NCI-H1694 (cell line): ENCODE results near the gene KAT6B.

Experiments used
- DNase-seq: peaks from one replicate; lab custom pipeline; 2025; lab: John Stamatoyannopoulos, UW

Gene KAT6B

DNA sequence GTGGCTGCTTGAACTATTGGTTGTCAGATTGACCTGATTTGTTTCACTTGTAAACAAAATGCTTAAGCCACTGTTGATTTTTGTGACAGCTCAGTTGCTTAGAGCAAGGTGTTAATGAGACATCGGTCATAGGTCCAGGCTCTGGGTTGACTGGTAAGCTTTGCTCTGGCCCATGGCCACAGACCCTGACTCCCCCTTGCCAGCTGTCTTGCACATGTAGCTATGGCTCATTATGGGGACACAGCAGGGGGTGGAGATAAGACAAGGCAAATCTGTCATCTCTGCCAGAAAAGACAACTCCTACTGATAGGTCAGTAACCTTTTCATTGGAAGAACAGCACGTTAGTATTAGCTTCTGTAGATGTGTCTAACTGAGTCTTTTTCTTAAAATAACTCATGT lies 95.3 kb downstream of the KAT6B start:
- DNase-seq = no peak

DNA sequence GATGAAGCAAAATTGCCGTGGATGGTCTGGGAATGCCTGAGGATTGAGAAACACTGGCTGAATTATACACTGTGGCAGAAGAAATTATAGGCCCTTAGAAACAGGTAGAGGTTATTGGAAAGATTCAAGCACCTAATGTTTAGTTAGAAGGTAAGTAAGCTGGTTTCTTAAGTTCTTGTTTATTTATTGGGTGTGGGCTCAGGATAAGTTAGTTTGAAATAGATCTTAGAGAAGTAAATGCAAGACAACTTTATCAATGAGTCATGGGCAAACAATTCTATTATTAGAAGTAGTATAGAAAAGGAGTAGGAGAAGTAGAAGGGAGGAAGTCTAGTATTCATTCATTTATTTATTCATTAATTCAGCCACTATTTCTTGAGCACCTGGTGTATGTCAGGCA lies 96.5 kb downstream of the KAT6B start:
- DNase-seq = no peak

DNA sequence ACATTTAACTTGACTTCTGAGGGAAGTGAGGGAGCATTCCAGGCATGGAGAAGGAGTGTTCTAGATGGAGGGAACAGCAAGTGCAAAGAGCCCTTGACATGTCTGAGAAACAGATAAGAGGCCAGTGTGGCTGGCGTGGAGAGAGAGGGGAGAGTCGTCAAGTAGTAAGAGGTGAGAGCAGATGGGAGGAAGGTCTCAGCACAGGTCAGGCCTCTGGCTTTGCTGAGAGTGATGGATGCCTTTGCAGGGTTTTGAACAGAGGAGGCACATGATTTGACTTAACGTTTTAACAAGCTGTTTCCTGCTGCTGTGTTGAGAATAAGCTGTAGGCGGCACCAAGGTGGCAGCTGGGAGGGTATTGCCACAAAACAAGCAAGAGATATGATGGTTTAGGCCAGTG lies 97.2 kb downstream of the KAT6B start:
- DNase-seq = peak; percentile 36

DNA sequence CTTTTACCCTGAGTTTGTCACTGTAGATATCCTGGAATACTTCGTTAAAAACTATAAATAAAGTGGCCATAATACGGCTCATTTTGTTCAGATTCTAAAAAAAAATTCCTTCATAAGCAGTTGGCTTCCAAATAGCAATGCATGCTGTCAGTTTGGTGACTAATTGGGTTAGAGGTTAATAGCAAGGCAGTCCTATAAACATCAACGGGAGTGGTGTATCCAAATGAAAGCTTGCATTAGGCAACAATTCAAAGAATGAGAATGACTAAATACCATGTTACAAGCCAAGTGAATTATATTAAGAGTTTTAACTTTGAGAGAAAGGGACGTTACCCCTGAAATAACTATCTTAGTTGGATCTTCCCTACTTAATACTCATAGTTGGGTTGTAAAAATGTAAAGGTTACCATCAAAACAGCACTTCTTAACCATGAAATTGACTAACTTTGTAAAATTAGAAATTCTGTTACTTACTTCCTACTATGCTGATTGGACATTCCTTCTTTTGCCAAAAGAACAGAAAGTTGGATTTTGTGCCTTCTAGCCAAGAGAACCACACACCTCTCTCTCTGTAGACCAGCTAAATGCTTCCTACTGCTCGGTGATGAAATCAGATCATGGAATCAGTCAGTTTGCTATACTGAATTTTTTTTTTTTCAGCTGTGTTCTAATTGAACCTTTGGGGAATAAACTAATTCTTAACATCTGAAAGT lies 98.0 kb downstream of the KAT6B start:
- peak; percentile 14 for DNase-seq

DNA sequence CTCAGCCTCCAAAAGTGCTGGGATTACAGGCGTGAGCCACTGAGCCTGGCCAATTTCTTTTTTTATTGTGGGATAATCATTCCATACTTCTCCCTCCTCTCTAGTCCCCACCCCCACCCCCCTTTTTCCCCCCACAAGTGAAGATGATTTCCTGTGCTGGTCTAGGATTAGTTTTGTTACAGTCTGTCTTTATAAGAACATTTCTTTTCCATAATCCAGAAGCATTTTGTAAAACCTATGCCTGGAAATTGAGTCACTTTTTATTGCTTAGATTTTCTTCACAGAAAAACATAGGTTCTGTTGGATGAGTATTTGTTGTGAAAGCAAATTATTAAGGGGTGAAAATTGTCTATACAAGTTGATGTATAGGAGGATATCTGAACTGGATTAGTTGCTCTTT lies 98.9 kb downstream of the KAT6B start:
- DNase-seq = no peak

DNA sequence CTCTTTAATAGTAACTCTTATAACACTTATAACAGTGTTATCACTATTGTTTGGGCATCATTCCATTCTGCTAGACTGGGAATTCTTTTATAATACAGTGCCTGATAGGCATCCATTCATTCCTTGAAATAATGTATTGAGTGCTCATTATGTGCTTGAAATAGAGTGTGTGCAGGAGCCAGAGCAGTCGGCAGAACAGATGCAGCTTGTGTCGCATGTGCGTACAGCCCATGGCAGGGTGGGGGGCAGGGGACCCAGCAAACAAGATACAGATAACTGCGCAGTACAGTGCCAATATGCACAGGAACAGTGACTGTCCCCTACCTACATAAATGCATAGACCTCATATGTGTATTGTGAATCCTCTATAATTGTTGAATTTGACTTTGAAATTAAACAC lies 99.3 kb downstream of the KAT6B start:
- peak; percentile 65 for DNase-seq

DNA sequence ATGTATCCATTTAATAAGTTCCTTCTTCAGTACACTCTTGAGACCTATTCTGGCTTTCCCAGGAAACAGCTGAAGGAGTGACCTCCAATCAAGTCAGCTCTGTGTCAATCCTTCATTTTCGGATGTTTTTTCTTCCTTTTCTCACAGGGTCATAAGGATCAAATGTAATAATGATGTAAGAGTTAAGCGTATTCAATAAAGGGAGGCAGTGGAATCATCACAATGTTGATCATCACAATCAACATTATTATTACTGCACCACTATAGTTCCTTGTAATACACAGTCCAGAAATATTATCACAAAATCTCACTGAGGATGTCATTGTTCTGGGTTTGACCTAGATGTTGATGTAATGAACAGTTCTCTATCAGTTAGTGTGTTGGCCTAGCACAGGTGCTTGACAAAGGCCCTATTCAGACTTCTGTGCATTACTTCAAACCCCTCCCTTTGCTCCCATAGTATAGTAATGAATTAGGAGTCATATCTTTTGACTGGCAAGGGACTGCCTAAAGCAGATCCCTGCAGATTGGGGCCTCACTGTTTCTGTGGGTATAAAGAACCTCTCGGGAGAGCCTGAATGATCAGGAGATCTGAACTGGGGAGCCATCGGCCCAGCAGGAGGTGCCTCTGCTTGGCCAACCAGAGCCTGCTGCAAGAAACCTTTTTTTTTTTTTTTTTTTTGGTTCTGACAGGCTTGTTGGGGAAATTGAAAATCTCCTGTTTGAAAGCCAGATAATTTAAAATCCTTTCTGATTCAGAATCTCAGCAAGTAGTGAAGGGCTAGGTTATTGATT lies 100.6 kb downstream of the KAT6B start:
- no peak for DNase-seq

DNA sequence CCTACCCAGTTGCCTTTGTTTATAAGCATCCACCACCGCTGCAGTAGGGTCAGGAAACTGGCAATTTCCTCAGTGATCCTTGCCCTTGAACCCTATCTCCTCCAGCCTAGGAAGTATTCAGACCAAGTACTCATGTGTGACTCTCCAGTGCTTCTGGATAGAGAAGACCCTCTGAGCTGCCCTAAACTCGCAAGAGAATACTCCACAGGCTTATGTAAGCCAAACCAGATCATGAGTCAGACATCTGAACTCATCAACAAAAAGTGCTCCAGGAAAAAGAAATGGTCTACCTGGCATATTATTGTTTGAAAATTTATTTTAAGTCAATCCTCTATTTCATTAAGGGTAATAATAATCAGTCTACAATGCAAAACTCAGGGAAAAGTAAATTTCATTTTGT lies 101.3 kb downstream of the KAT6B start:
- DNase-seq = no peak

DNA sequence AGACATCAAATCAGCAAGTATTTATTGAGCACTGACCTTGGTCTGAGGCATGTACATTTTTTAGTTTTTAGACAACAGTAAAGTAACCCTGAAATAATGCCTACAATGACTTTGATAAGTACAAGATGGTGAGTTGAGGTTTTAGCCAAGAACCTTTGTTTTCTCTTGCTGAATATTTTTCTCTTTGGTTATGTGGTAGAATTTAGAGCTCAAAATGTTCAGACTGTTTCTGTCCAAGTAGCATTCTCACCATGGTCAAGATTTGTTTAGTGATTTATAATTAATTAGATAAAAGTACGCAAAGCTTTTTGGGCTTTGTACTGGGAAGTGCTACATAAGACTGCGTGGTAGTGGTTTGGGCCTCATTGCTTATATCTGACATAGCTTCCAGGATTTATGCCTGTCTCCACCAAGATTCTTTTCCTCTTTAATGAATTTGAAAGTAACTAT lies 102.4 kb downstream of the KAT6B start:
- DNase-seq = no peak

DNA sequence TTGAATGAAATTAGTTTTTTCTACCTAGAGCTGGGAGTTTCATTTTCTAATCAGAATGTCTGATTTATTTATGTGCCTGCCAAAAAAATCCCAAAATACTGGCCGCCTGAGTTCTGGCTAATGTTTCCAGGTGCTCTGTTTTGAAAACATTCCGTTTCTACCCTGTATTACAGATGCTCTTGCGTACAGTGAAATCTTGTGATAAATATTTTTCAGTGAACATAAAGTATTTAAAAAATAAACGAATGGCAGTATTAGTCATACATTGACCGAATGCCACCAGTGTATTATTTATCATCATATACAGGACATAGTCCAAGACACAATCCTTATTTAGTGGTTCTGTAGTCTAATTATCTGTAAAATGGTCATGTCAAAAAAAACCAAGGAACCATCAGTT lies 102.8 kb downstream of the KAT6B start:
- no peak for DNase-seq

DNA sequence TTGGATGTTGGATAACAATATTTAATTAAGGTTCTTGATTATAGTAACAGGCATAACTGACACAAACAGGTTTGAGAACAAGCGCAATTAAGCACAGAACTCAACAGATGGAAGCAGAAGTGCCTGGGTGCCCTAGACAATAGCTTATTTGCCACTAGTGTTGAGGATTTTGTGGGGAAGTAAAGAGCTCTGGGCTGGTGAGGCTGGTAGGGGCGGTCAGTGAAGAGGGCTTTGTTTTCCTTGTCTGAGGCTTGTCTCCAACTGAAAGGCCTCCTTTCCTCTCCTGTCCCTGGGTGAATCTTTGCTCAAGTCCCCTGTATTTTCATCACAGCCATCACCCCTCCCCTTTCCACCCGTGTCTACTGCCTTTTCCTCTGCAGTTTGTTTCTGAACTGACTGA lies 104.6 kb downstream of the KAT6B start:
- DNase-seq = peak; percentile 18

DNA sequence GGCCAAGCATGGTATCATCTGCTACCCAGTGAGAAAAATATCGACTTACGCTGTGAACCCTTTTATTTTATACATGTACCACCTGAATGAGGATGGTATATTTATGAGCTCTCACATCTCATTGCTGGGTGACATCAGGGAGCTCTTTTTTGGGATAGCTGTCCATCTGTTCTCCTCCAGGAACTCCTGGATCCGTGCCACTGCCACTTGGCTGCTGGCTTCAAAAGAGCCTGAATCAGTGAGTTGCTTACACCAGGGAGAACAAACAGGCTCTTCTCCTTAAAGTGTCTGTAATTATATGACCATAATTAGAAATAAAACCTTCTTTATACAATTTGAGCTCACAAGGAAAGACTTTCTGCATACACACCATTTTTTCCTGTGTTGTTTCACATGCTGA lies 106.2 kb downstream of the KAT6B start:
- peak; percentile 90 for DNase-seq

DNA sequence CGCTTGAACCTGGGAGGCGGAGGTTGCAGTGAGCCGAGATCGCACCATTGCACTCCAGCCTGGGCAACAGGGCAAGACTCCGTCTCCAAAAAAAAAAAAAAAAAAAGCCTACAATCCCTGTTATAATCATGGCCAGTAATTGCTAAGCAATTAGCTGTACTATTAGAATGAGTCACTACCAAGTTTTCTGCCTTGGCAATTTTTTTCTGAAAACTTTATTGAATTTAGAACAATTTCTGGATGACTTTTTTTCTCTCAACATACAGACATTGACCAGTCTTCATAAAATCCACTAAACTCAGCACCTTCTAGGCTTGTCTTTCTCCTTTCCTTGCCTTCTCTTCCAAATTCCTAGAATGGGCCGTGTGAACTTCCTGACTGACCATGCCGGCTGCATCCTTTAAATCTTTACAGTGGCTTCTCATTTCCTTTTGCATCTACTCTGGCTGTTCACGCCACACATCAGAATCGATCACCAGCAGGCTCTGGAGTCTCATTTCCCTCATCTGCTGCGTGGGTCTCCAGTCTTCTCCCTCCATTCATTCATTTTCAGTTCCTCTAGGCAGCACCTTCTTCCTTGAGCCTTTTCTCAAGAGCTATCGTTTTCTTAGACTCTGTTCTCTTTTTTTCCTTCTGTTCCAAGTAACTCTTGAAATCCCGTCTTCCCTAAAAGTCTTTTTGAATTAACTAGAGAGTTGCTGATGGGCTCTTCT lies 107.9 kb downstream of the KAT6B start:
- DNase-seq = no peak

DNA sequence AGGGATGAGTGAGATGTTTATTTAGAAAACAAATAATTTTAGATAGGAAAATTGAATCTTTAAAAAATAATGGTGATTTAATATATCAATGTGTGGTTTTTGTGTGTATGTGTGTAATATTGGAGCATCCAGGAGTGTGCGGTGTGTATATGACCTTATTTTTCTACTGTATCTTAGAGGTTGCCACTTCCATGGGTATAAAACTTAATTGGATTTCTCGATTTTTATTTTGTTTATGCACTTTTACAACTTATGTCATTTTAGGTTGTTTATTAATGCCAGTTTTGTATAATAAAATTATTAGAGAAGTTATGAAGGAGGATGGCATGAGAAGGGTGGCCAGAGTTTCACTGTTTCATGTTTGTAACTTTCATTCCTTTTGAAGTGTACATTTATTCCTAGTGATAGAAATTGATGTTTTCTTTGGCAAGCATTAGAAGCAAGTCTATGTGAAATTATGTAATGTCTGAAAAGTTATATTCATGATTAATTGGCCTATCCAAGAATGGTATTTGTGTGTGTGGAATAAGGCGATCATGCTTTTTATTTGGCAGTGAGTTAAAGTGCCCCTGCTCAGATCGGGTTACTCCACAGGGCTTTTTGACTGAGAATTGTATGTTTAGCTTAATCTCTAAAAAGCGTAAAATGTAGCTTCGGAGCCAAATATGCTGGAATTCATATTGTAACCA lies 110.3 kb downstream of the KAT6B start:
- no peak for DNase-seq

DNA sequence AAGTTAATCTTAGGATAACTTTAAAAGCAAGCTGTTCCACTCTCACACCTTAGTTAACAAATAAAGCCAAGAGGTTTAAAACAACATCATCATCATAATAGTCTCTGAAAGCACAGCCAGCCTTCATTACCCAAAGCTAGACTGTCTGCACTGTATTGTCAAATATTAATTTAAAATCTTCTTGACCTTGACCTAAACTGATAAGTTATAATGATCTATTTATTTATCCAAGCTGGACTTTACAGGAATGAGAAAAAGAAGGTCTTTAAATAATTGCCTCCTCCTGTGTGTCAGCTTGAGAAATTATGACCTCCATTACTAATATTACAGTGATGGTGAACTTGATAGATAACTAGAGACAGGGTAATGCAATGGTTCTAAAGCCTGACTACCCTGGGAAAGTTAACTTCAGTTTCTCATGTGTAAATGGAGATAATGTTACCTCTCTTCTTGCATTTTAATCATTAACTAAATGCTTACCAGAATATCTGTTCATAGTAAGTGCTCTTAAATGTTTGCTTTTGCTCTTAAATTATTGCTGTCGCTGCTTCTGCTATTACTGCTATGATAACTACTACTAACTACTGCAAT lies 111.0 kb downstream of the KAT6B start:
- no peak for DNase-seq

DNA sequence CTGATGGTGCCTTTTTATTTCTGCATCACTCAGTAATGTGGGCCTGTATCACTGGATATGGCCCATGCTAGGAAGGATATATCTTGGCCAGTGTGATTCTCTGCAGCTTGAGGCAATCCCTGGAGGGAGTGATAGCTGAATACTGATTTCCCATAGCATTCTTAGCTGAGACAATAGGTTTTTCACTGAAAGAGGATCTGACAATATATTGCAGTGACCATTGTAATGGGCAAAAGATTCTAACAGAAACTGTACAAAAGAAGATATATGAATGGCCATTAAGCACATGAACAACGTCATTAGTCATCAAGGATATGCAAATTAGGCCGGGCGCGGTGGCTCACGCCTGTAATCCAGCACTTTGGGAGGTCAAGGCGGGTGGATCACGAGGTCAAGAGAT lies 117.8 kb downstream of the KAT6B start:
- no peak for DNase-seq

DNA sequence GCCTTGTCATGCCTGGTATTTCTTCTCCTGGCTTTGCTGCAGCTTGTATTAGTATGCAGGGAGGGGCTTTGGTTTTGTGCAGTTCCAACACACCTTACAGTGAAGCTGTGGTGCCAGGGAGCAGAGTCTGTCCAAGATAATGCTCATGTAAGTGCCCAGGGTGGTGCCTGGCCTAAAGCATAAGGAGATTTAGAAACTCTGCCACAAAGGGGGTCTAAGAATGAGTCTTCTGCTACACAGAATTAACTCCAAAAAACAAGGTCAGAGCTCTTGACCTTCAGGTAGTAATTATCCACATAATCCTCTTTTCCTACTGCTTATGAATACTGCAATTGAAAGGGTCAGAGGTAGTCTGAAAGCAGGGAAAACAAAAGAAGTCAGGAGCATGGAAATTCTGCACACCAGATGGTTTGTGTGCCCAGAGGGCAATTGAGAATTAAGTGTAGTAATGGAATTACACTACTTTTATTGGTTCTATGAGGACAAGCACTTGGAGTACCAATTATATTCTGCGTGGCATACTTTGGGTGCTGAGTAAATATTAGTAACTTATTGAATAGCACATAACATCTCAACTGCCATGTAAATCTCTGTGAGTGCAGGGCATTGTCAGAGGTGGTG lies 121.5 kb downstream of the KAT6B start:
- no peak for DNase-seq

DNA sequence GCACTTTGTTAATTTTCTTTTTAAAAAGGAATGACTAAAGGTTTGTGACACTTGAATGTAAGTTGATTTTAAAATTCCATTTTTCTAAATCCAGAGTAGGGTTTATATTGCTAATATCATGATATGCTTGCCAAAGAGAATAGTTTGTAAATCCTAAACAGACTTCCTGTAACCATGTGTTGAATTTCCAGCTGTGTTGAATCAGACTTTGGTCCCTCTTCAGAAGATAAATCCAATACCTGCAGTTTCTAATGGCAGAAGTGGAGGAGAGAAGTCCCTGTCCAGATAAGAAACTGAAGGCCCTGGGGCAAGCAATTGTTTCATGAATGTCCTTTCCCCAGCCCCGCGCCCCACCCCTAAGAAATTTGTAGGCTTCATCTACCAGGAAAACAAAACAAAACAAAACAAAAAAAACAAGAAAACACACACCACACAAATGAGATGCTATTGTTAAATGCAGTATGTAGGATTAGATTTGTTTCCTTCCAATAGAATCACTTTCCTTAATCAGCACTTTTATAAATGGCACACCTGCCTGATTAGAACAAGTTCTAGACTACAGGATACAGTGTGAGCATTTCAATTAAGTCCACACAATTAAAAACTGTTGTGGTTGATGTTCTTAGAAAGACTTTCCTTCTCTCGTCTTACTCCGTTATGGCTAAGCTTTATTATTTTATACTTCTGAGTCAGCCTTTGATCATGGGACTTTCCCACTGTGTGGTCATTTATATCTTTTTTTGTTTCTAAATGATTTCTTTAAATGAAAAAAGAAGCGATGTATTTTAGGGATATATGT lies 122.8 kb downstream of the KAT6B start:
- no peak for DNase-seq

DNA sequence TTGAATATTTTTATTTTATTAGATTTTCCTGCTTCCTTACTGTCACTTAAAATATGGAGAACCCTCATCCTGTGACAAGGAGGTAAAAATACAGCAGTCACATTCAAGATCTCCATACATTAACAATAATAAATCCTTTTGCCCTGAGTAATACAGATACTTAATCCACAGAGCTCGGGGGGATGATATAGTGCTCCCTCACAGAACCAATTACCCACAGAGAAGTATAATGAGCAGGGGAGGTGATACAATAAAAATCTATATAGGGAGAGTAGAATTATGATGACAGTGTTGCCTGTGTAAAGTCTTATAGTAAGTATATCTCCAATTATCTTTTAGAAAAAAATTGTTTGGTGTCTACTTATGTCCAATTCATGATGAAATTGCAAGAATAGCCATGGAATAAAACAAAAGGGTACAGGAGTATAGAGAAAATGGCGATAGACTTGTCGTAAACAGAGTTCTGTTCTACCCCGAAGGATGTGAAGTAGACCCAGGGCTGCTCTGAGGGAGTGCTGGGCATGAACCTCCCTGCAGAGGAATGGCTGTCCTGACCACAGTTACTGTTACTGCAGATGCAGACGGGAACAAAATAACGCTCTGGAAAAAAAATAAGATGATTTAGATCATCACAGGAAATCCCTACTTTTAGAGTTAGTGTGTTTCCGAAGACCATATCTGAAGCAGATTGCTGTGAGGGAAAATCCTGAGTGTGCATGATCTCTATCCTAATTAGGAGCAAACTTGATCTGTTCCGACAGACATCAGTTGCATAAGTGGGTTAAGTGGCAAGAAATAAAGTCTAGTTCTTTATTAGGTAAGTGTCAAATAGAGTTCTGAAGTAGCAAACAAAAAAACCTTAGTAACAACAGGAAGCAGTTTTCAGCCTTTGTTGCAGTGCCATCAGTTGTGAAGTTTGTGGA lies 123.7 kb downstream of the KAT6B start:
- no peak for DNase-seq

DNA sequence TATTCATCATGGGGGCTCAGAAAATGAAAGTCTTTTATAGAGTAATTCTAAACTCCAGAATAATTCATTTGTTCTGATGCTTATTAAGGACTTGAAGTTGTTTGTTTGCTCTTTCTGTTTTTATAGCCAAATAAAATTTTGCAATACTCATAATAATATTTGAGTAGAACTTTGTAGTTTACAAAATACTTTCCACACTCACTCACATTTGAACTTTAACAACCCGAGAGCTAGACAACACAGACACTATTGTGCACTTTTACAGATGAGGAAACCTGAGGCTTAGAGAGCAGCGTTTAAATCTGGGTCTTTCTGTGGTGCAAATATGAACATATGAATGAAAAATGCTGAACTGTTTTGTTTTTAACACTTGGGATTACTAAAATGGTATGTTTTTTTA lies 126.8 kb downstream of the KAT6B start:
- DNase-seq = no peak
